Stomach (tissue), 9 donors: ENCODE measurements around the gene PATZ1. TPM values are rescaled to one million over a fixed set of nuclear protein-coding genes. Genes with fewer than 3 reads are reported as not detected.

Source experiments
- DNase-seq, 2 donors: peaks; one replicate each; pipeline versions ENCODE4 v3.0.0 to v3.0.0-alpha.2; 2013 to 2019
- H3K27ac ChIP-seq, 5 donors: fragments of 200-600 bp in 4 of 5; sonication (generic) in 4 of 5; one replicate each; pipeline ENCODE4 v1.5.1; 2013 to 2019; ENCODE audit warnings: mild to moderate bottlenecking in 1 of 5, moderate library complexity in 1 of 5
- H3K27me3 ChIP-seq, 3 donors: fragments of 200-600 bp; sonication (generic); one replicate each; pipeline ENCODE4 v1.5.1; 2017 to 2019; ENCODE audit warnings: mixed run types in 1 of 3
- H3K36me3 ChIP-seq, 4 donors: fragments of 200-600 bp; sonication (generic); 1 replicate in 3 of 4; 2 replicates in 1 of 4; pipeline ENCODE4 v1.5.1; 2016 to 2019
- H3K4me1 ChIP-seq, 4 donors: fragments of 200-600 bp; sonication (generic); one replicate each; pipeline ENCODE4 v1.5.1; 2016 to 2019
- H3K4me3 ChIP-seq, 4 donors: fragments of 200-600 bp; sonication (generic) in 3 of 4; one replicate each; pipeline ENCODE4 v1.5.1; 2016 to 2019; ENCODE audit warnings: mild to moderate bottlenecking in 1 of 4
- H3K9me3 ChIP-seq, 4 donors: fragments of 200-600 bp; sonication (generic); one replicate each; pipeline ENCODE4 v1.5.1; 2016 to 2019
- CTCF ChIP-seq, 7 experiments: fragments of 450-650 bp in 4 of 7; fragments of 200-600 bp in 3 of 7; sonication (generic) in 3 of 7; IDR thresholded peaks; one replicate each; pipeline ENCODE4 v1.5.1; 2016 to 2019; ENCODE audit warnings: antibody characterized with exemption in 7 of 7, control low read depth in 2 of 7, mild to moderate bottlenecking in 1 of 7
- EP300 ChIP-seq: sonication (generic); formaldehyde crosslinking; IDR thresholded peaks from one replicate; pipeline ENCODE4 v1.6.1; 2017; ENCODE audit warnings: antibody characterized with exemption
- POLR2A ChIP-seq, 4 donors: fragments of 450-650 bp; IDR thresholded peaks; one replicate each; pipeline ENCODE4 v1.6.1; 2016; ENCODE audit warnings: antibody characterized with exemption in 4 of 4, control low read depth in 2 of 4, mild to moderate bottlenecking in 1 of 4, moderate library complexity in 1 of 4
- POLR2AphosphoS5 ChIP-seq, 3 donors: sonication (generic); formaldehyde crosslinking; IDR thresholded peaks; one replicate each; pipeline ENCODE4 v1.6.1; 2016; ENCODE audit warnings: antibody characterized with exemption in 3 of 3
- WGBS, 5 donors: extraction: QIAGEN DNeasy Blood & Tissue Kit in 3 of 5; methylation state at CpG; one replicate each; pipeline versions ENCODE4 v1.1.5 to v1.1.7; 2013 to 2018; 5-methylcytosine and 5-hydroxymethylcytosine counted together
- intact Hi-C: fragments of 100-400 bp; cut with DNase I; formaldehyde crosslinking; loops from one replicate; pipeline ENCODE4 v1.15.1; 2023; ENCODE audit warnings: low total_unique reads
- polyA plus RNA-seq, 3 donors: library from polyadenylated mRNA; stranded (reverse); fragments of 200-250 nt; gene quantifications; one replicate each; pipeline ENCODE4 v1.2.3, GENCODE V29; 2013
- total RNA-seq, 5 donors: library from RNA; depleted of rRNA; stranded (reverse); fragments of >200 nt; gene quantifications; one replicate each; pipeline versions ENCODE4 v1.1.0 to v1.2.3, GENCODE V29; 2014 to 2016
- donor health status: healthy with polysubstance abuse.
- donor health status: Bipolar disorder and iron deficiency.
- donor health status: healthy.

PATZ1 gene
- total and polyA plus RNA-seq, 8 donors, result 4.9 to 21.1 (median 14.0) TPM

- peaks cover 66 to 97% (median 94%) of the 10 kb centered on the region in 4 donors for H3K36me3 ChIP-seq
- TF ChIP-seq POLR2A (IDR thresholded peaks at IDR 0.05), result no peak
- TF ChIP-seq CTCF (IDR thresholded peaks at IDR 0.05), result no peak
- no peak for TF ChIP-seq POLR2AphosphoS5 (IDR thresholded peaks at IDR 0.05)
- TF ChIP-seq EP300, result no peak
- no peaks in the 10 kb centered on the region for H3K9me3 ChIP-seq
- intact Hi-C loops, result no loop called here
- H3K4me3 ChIP-seq, result no peak overlapping the region
- H3K27ac ChIP-seq, result peak overlapping the region; percentile 70 to 97 (median 95)
- no peaks in the 10 kb centered on the region for H3K27me3 ChIP-seq
- 17 to 48% (median 25%) methylated on average over 2 to 3 of the region's 3 CpGs for WGBS, 5 donors
- H3K4me1 ChIP-seq, result peaks cover 33 to 94% (median 59%) of the 10 kb centered on the region in 4 donors
- DNase-seq, result peak in 1 of 2 donors; percentile 61
These were observed 61.6 kb downstream of the PATZ1 start for GRCh38 chr22:31284281-31285155.

GRCh38 chr22:31282748-31283468, 63.2 kb downstream of the PATZ1 start:
- DNase-seq, result no peak
- Histone ChIP-seq H3K36me3 (peaks cover 60 to 97% (median 94%) of the 10 kb centered on the region in 4 donors), H3K27ac (peak overlapping the region in 3 of 5 donors; percentile 34 to 95 (median 50)), H3K9me3 (no peaks in the 10 kb centered on the region), H3K27me3 (no peaks in the 10 kb centered on the region), H3K4me3 (no peak overlapping the region), H3K4me1 (peaks cover 36 to 94% (median 58%) of the 10 kb centered on the region in 4 donors)
- TF ChIP-seq POLR2A (IDR thresholded peaks at IDR 0.05) (no peak), CTCF (IDR thresholded peaks at IDR 0.05) (no peak), POLR2AphosphoS5 (IDR thresholded peaks at IDR 0.05) (no peak), EP300 (no peak)
- 73 to 83% (median 79%) methylated on average over 7 to 8 of the region's 8 CpGs for WGBS, 5 donors
- intact Hi-C loops, result no loop called here

GRCh38 chr22:31281733-31282132, 64.4 kb downstream of the PATZ1 start:
- TF ChIP-seq POLR2AphosphoS5 (IDR thresholded peaks at IDR 0.05) (no peak), CTCF (IDR thresholded peaks at IDR 0.05) (no peak), EP300 (no peak), POLR2A (IDR thresholded peaks at IDR 0.05) (no peak)
- H3K4me1 ChIP-seq, result peaks cover 36 to 92% (median 57%) of the 10 kb centered on the region in 4 donors
- intact Hi-C loops, result no loop called here
- H3K4me3 ChIP-seq, result no peak overlapping the region
- WGBS, 5 donors, result 54 to 86% (median 59%) methylated on average over 4 of the region's 4 CpGs
- peaks cover 68 to 100% (median 96%) of the 10 kb centered on the region in 4 donors for H3K36me3 ChIP-seq
- peak overlapping the region in 3 of 5 donors; percentile 28 to 50 (median 34) for H3K27ac ChIP-seq
- DNase-seq, result no peak
- H3K27me3 ChIP-seq, result no peaks in the 10 kb centered on the region
- H3K9me3 ChIP-seq, result no peaks in the 10 kb centered on the region

GRCh38 chr22:31279821-31280505, 66.2 kb downstream of the PATZ1 start:
- peaks cover 67 to 97% (median 94%) of the 10 kb centered on the region in 4 donors for H3K36me3 ChIP-seq
- peaks cover 18 to 76% (median 46%) of the 10 kb centered on the region in 4 donors for H3K4me1 ChIP-seq
- DNase-seq, result no peak
- no peak overlapping the region for H3K4me3 ChIP-seq
- H3K27me3 ChIP-seq, result no peaks in the 10 kb centered on the region
- H3K27ac ChIP-seq, result peak overlapping the region in 3 of 5 donors; percentile 34 to 80 (median 49)
- H3K9me3 ChIP-seq, result no peaks in the 10 kb centered on the region
- intact Hi-C loops, result no loop called here
- TF ChIP-seq POLR2AphosphoS5 (IDR thresholded peaks at IDR 0.05) (peak in 1 of 3 donors; percentile 35), EP300 (no peak), CTCF (IDR thresholded peaks at IDR 0.05) (no peak)
